ENCODE results near the gene PAK1IP1. TPM values are rescaled to one million over a fixed set of nuclear protein-coding genes. Genes with fewer than 3 reads are reported as not detected.

Gene PAK1IP1
- total RNA-seq, 2 donors from 2014 or later, result 4.3 to 6.3 TPM

DNA sequence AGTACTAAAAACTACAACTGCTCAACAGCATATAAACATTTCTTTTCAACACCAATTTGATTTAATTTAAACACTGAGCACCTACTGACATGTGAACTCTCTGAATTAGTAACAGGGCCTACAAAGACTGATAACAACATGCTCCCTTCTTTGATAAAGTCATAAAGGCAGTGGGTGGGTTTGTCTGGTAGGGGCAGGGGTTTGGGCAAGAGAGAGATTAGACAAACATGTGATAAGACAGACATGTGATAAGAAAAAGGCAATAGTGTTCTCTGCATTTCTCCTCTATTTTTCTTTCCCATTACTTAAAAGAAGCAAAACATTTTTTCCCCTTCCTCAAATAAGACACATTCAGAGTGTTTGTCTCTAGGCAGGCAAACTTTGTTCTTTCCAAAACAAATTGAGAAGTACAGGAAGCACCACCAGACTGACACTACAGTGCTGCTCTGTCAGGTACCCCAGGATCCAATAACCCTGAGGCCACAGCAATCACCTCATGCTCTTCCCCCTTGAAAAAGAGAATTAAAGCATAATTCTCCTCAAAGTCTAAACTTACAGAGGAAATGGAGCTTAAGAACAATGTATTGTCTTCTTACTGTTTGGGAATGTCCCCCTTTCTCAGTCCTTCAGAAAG, 12.3 kb upstream of the PAK1IP1 start:
- Mint-ChIP-seq H3K27ac (no peak overlapping the region), H3K36me3 (ENCODE audit: low read depth) (no peaks in the 10 kb centered on the region), H3K27me3 (peaks cover 32% of the 10 kb centered on the region), H3K4me1 (no peaks in the 10 kb centered on the region), H3K4me3 (no peak overlapping the region)
- no peak for DNase-seq
- ATAC-seq, result no peak
- no peaks in the 10 kb centered on the region for H3K9me3 ChIP-seq (ENCODE audit: control insufficient read depth, low read length, poor library complexity, severe bottlenecking)

DNA sequence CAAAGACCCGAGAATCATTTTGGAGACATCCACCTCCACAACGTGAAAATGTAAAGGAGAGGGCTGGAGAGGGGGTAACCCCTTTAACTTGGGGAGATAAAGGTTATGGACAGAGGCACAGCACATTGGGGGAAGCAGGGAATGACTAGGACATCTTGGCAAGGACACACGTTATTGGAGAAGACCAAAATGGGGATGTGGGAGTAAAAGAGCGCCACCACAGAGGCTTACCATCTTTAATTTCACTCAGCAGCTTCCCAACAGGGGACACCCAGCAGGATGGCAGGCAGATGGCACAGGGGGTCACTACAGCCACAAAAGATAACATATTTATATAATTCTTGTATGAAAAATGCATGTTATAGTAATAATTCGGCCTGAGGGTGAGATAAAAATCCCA, 10.2 kb upstream of the PAK1IP1 start:
- DNase-seq (no peak), ATAC-seq (no peak)
- no peaks in the 10 kb centered on the region for H3K36me3 Mint-ChIP-seq (ENCODE audit: low read depth)
- H3K4me3 Mint-ChIP-seq, result no peak overlapping the region
- H3K4me1 Mint-ChIP-seq, result no peaks in the 10 kb centered on the region
- peaks cover 40% of the 10 kb centered on the region for H3K27me3 Mint-ChIP-seq
- H3K9me3 ChIP-seq (ENCODE audit: control insufficient read depth, low read length, poor library complexity, severe bottlenecking), result no peaks in the 10 kb centered on the region
- no peak overlapping the region for H3K27ac Mint-ChIP-seq

GRCh38 chr6:10685092-10685915, 9.5 kb upstream of the PAK1IP1 start:
- no peaks in the 10 kb centered on the region for H3K4me1 Mint-ChIP-seq
- no peak overlapping the region for H3K27ac Mint-ChIP-seq
- H3K4me3 Mint-ChIP-seq, result no peak overlapping the region
- H3K27me3 Mint-ChIP-seq, result peaks cover 40% of the 10 kb centered on the region
- no peaks in the 10 kb centered on the region for H3K36me3 Mint-ChIP-seq (ENCODE audit: low read depth)
- ATAC-seq (no peak), DNase-seq (no peak)
- H3K9me3 ChIP-seq (ENCODE audit: control insufficient read depth, low read length, poor library complexity, severe bottlenecking), result no peaks in the 10 kb centered on the region

- H3K27ac Mint-ChIP-seq, result no peak overlapping the region
- ATAC-seq (no peak), DNase-seq (no peak)
- H3K27me3 Mint-ChIP-seq, result peaks cover 40% of the 10 kb centered on the region
- H3K36me3 Mint-ChIP-seq (ENCODE audit: low read depth), result no peaks in the 10 kb centered on the region
- no peaks in the 10 kb centered on the region for H3K9me3 ChIP-seq (ENCODE audit: control insufficient read depth, low read length, poor library complexity, severe bottlenecking)
- no peaks in the 10 kb centered on the region for H3K4me1 Mint-ChIP-seq
- H3K4me3 Mint-ChIP-seq, result no peak overlapping the region
Measured at GRCh38 chr6:10686901-10687300, 7.9 kb upstream of the PAK1IP1 start.

DNA sequence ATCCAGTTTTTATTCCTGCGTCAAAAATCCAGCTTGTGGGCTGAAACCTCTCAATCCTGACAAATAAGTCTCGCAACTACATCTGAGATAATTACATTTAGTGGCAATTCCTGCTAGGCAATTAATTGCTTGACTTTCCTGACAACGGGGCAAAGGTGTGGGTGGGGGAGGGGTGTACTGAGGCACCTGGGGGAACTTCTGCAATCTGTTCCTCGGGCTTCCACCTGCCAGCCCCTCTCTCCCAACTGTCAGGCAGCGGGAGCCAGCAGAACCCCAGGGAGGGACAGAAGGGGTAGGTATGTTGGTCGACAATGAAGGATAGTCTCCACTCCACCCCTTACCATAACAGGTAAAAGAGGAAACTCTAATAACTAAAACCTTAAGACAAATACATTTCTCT, 7.2 kb upstream of the PAK1IP1 start:
- H3K4me3 Mint-ChIP-seq, result no peak overlapping the region
- DNase-seq (no peak), ATAC-seq (no peak)
- H3K9me3 ChIP-seq (ENCODE audit: control insufficient read depth, low read length, poor library complexity, severe bottlenecking), result no peaks in the 10 kb centered on the region
- no peak overlapping the region for H3K27ac Mint-ChIP-seq
- peaks cover 40% of the 10 kb centered on the region for H3K27me3 Mint-ChIP-seq
- H3K4me1 Mint-ChIP-seq, result no peaks in the 10 kb centered on the region
- H3K36me3 Mint-ChIP-seq (ENCODE audit: low read depth), result no peaks in the 10 kb centered on the region

- no peaks in the 10 kb centered on the region for H3K9me3 ChIP-seq (ENCODE audit: control insufficient read depth, low read length, poor library complexity, severe bottlenecking)
- Mint-ChIP-seq H3K4me1 (peaks cover 14% of the 10 kb centered on the region), H3K27me3 (peaks cover 19% of the 10 kb centered on the region), H3K36me3 (ENCODE audit: low read depth) (peaks cover 5% of the 10 kb centered on the region), H3K4me3 (no peak overlapping the region), H3K27ac (no peak overlapping the region)
- DNase-seq, result no peak
- ATAC-seq, result no peak
Measured at GRCh38 chr6:10690651-10691445, 3.9 kb upstream of the PAK1IP1 start.

- Mint-ChIP-seq H3K4me1 (peaks cover 18% of the 10 kb centered on the region), H3K27ac (peak overlapping the region; percentile 100), H3K36me3 (ENCODE audit: low read depth) (peaks cover 5% of the 10 kb centered on the region), H3K27me3 (peaks cover 2% of the 10 kb centered on the region), H3K4me3 (peak overlapping the region; percentile 66)
- DNase-seq (no peak), ATAC-seq (no peak)
- no peaks in the 10 kb centered on the region for H3K9me3 ChIP-seq (ENCODE audit: control insufficient read depth, low read length, poor library complexity, severe bottlenecking)
Measured at GRCh38 chr6:10692965-10693538, 1.7 kb upstream of the PAK1IP1 start.

DNA sequence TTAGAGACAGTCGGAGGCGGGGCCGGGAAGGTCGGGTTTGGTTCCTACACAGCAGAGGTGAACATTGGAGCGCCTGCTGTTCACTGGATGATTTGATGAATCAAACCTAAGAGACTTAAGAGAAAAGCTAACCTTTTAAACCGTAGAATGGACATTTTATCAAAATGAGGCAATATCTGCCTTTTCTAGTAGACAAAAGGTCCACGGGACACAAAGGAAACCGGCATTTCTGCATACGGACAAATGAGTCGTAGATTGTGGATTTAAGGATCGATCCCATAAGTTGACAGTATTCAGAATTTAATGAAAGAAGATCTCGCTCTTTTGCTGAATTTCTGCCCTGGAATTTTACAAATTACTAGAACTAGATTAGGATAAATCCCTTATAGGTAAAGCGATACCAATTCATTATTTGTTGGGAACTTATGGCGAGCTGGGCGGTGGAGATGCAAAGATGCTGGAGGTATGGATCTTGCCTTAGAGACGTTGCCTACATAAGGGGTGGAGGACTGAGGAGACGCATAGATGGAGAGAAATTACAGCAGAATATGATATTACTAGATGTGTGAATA, 400 bp downstream of the PAK1IP1 start:
- no peak for DNase-seq
- H3K4me1 Mint-ChIP-seq, result peaks cover 23% of the 10 kb centered on the region
- peaks cover 5% of the 10 kb centered on the region for H3K36me3 Mint-ChIP-seq (ENCODE audit: low read depth)
- H3K27me3 Mint-ChIP-seq, result no peaks in the 10 kb centered on the region
- peak overlapping the region; percentile 96 for H3K4me3 Mint-ChIP-seq
- peak overlapping the region; percentile 100 for H3K27ac Mint-ChIP-seq
- ATAC-seq, result no peak
- no peaks in the 10 kb centered on the region for H3K9me3 ChIP-seq (ENCODE audit: control insufficient read depth, low read length, poor library complexity, severe bottlenecking)

- no peak for DNase-seq
- Mint-ChIP-seq H3K4me3 (peak overlapping the region; percentile 96), H3K4me1 (peaks cover 28% of the 10 kb centered on the region), H3K27ac (peak overlapping the region; percentile 87), H3K36me3 (ENCODE audit: low read depth) (peaks cover 5% of the 10 kb centered on the region), H3K27me3 (no peaks in the 10 kb centered on the region)
- H3K9me3 ChIP-seq (ENCODE audit: control insufficient read depth, low read length, poor library complexity, severe bottlenecking), result no peaks in the 10 kb centered on the region
- no peak for ATAC-seq
Measured at GRCh38 chr6:10696655-10697054, 1.9 kb downstream of the PAK1IP1 start.

- Mint-ChIP-seq H3K4me3 (no peak overlapping the region), H3K27ac (no peak overlapping the region), H3K4me1 (peaks cover 5% of the 10 kb centered on the region), H3K27me3 (no peaks in the 10 kb centered on the region), H3K36me3 (ENCODE audit: low read depth) (no peaks in the 10 kb centered on the region)
- H3K9me3 ChIP-seq (ENCODE audit: control insufficient read depth, low read length, poor library complexity, severe bottlenecking), result no peaks in the 10 kb centered on the region
- DNase-seq, result no peak
- no peak for ATAC-seq
Measured at GRCh38 chr6:10713962-10714361, 19.2 kb downstream of the PAK1IP1 start.

DNA sequence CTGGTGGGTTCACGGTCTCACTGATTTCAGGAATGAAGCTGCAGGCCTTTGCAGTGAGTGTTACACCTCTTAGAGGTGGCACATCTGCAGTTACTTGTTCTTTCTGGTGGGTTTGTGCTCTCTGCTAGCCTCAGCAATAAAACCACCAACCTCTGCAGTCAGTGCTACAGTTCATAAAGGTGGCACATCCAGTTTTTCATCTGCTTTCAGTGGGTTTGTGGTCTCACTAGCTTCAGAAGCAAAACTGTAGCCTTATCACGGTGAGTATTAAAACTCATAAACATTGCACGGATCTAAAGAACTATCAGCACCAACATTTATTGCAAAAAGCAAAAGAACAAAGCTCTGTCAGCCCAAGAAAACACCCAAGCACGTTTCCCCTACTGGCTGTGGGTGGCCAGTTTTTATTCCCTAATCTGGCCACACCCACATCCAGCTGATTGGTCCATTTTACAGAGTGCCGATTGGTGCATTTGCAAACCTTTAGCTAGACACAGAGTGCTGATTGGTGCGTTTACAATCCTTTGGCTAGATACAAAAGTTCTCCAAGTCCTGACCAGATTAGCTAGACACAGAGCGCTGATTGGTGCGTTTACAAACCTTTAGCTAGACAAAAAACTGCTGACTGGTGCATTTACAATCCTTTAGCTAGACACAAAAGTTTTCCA, 24.7 kb downstream of the PAK1IP1 start:
- Mint-ChIP-seq H3K4me1 (peaks cover 22% of the 10 kb centered on the region), H3K27me3 (no peaks in the 10 kb centered on the region)

DNA sequence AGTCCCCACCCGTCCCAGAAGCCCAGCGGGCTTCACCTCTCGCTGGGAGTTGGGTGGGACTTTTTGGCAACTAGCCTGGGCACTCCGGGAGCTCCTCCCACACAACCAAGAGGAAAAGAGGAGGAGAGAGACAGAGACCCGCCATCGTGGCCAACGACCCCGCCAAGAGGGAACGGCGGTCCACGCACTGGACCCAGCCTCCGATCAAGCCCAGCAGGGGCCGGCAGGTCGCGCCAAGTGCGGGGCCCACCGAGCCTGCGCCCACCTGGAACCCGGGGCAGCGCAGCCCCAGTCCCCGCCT, 25.1 kb downstream of the PAK1IP1 start:
- Mint-ChIP-seq H3K4me1 (peaks cover 23% of the 10 kb centered on the region), H3K27ac (no peak overlapping the region), H3K4me3 (peak overlapping the region; percentile 98), H3K27me3 (no peaks in the 10 kb centered on the region), H3K36me3 (ENCODE audit: low read depth) (no peaks in the 10 kb centered on the region)
- DNase-seq, result no peak
- ATAC-seq, result no peak
- no peaks in the 10 kb centered on the region for H3K9me3 ChIP-seq (ENCODE audit: control insufficient read depth, low read length, poor library complexity, severe bottlenecking)

More for the DNA sequence above, 24.7 kb downstream of the PAK1IP1 start:
- Mint-ChIP-seq H3K4me3 (peak overlapping the region; percentile 98), H3K27ac (no peak overlapping the region), H3K36me3 (ENCODE audit: low read depth) (no peaks in the 10 kb centered on the region)
- DNase-seq, result peak in 1 of 3 donors; percentile 21
- H3K9me3 ChIP-seq (ENCODE audit: control insufficient read depth, low read length, poor library complexity, severe bottlenecking), result no peaks in the 10 kb centered on the region
- peak; percentile 25 for ATAC-seq

Data from T-helper 17 cell (primary cell).